Neural cell (in vitro differentiated cells): ENCODE results near the gene ARHGAP9.

ENCODE experiments used
- CTCF ChIP-seq: fragments of 450-650 bp; IDR thresholded peaks from 2 replicates; pipeline ENCODE4 v1.5.1; 2014; ENCODE audit warnings: antibody characterized with exemption, mild to moderate bottlenecking, moderate library complexity; ENCODE audit not compliant: poor library complexity, severe bottlenecking
- EP300 ChIP-seq: fragments of 450-650 bp; conservative IDR thresholded peaks from 2 replicates; pipeline ENCODE4 v1.6.1; 2014; ENCODE audit warnings: antibody characterized with exemption, mild to moderate bottlenecking, moderate library complexity; ENCODE audit not compliant: poor library complexity, severe bottlenecking
- EZH2 ChIP-seq: fragments of 200-600, 300-800 bp; shearing (Covaris generic), sonication (generic); IDR thresholded peaks from 2 replicates; pipeline ENCODE4 v1.6.1; 2014; ENCODE audit warnings: antibody characterized with exemption, low read length, borderline replicate concordance, mild to moderate bottlenecking; ENCODE audit not compliant: insufficient read depth, poor library complexity, severe bottlenecking
- MXI1 ChIP-seq: fragments of 450-650 bp; conservative IDR thresholded peaks from 2 replicates; pipeline ENCODE4 v1.6.1; 2014; ENCODE audit warnings: antibody characterized with exemption, mild to moderate bottlenecking; ENCODE audit not compliant: poor library complexity, severe bottlenecking
- POLR2AphosphoS5 ChIP-seq: IDR thresholded peaks from 2 replicates; pipeline ENCODE4 v1.6.1; 2012
- RAD21 ChIP-seq: fragments of 450-650 bp; conservative IDR thresholded peaks from 2 replicates; pipeline ENCODE4 v1.6.1; 2014; ENCODE audit warnings: antibody characterized with exemption, mild to moderate bottlenecking, moderate library complexity
- REST ChIP-seq: IDR thresholded peaks from 2 replicates; pipeline ENCODE4 v1.6.1; 2012; ENCODE audit warnings: borderline replicate concordance
- SMC3 ChIP-seq: fragments of 450-650 bp; conservative IDR thresholded peaks from 2 replicates; pipeline ENCODE4 v1.6.1; 2014; ENCODE audit warnings: antibody characterized with exemption, mild to moderate bottlenecking, moderate library complexity; ENCODE audit not compliant: poor library complexity
- TAF1 ChIP-seq: IDR thresholded peaks from 2 replicates; pipeline ENCODE4 v1.6.1; 2012; ENCODE audit warnings: low read depth

- TF ChIP-seq CTCF = peak; percentile 87
- no peak for TF ChIP-seq EP300
- TF ChIP-seq RAD21 = peak; percentile 84
- no peak for TF ChIP-seq EZH2
- no peak for TF ChIP-seq POLR2AphosphoS5
- peak; percentile 84 for TF ChIP-seq SMC3
- TF ChIP-seq MXI1 = no peak
- no peak for TF ChIP-seq REST
- TF ChIP-seq TAF1 = no peak
These were observed 26.6 kb downstream of the ARHGAP9 start for GRCh38 chr12:57452937-57453509.
